Upper lobe of right lung (tissue), 1 donor: ENCODE measurements around the gene ZNF592. TPM values are rescaled to one million over a fixed set of nuclear protein-coding genes. Genes with fewer than 3 reads are reported as not detected.

ENCODE experiments used
- ATAC-seq: fragments of 200-7000 bp; cut with Tn5 transposase; one replicate; pipeline ENCODE4 v1.9.1; 2020; ENCODE audit warnings: mild to moderate bottlenecking, moderate library complexity
- DNase-seq: peaks from one replicate; pipeline ENCODE4 v3.0.0-alpha.2; 2020
- H3K27ac ChIP-seq: fragments of 200-600 bp; one replicate; pipeline ENCODE4 v1.8.0; 2022
- H3K27me3 ChIP-seq: fragments of 200-600 bp; one replicate; pipeline ENCODE4 v1.8.0; 2022; ENCODE audit warnings: mild to moderate bottlenecking
- H3K36me3 ChIP-seq: fragments of 200-600 bp; one replicate; pipeline ENCODE4 v1.8.0; 2022
- H3K4me1 ChIP-seq: fragments of 200-600 bp; one replicate; pipeline ENCODE4 v1.8.0; 2022
- H3K4me3 ChIP-seq: fragments of 200-600 bp; one replicate; pipeline ENCODE4 v1.8.0; 2022; ENCODE audit warnings: mild to moderate bottlenecking
- H3K9me3 ChIP-seq: fragments of 200-600 bp; one replicate; pipeline ENCODE4 v1.8.0; 2022
- intact Hi-C: fragments of 100-400 bp; cut with DNase I; formaldehyde crosslinking; loops from one replicate; pipeline ENCODE4 v1.11.0; 2022
- total RNA-seq: library from RNA; stranded (reverse); fragmentation: NEBNext Ultra II Directional; extraction: Animal tissue kit (Norgen Biotek cat#: 25700); gene quantifications from one replicate; pipeline ENCODE4 v1.2.1, GENCODE V29; 2021
- TF ChIP-seq, protein P1 (sequence below): fragments of 200-600 bp; IDR thresholded peaks from one replicate; pipeline ENCODE4 v1.8.0; 2022; ENCODE audit warnings: antibody characterized with exemption
- donor health status: DM: no; HTN: yes; CAD: no; lungs with severe emphysema.

ZNF592 gene
- total RNA-seq, 1 donor from 2014 or later = 33.3 TPM

DNA sequence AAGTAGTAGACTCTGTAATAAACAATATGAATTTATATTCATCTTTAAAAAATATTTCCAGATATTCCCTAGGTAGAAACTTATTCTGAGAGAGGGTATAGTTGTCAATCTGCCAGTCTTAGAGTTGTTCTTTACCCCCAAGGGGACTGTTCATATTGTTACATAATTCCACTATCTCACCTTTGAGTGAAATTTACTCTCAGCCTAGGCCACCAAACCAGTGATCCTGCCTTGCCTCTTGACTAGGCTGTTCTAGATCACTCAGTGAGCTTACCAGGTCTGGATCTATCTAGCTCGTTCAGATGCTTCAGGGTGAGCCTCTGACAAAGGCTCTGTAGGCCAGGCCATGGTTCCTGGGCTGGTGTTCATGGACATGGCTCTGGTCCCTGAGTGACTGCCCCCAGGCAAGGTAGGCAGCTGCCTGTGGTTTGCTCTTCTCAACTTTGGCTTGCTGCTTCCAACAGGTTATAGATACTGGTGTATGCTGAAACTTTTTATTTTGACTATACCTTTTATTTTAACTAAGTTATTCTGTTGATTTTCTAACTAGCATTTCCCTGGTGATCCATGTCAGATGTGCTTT, 27.6 kb downstream of the ZNF592 start:
- intact Hi-C loops = no loop called here
- peaks cover 21% of the 10 kb centered on the region for H3K36me3 ChIP-seq
- H3K27ac ChIP-seq = no peak overlapping the region
- H3K27me3 ChIP-seq = no peaks in the 10 kb centered on the region
- no peak for ATAC-seq
- no peak overlapping the region for H3K4me3 ChIP-seq
- no peak for DNase-seq
- H3K4me1 ChIP-seq = peaks cover 5% of the 10 kb centered on the region
- TF ChIP-seq, protein P1, sequence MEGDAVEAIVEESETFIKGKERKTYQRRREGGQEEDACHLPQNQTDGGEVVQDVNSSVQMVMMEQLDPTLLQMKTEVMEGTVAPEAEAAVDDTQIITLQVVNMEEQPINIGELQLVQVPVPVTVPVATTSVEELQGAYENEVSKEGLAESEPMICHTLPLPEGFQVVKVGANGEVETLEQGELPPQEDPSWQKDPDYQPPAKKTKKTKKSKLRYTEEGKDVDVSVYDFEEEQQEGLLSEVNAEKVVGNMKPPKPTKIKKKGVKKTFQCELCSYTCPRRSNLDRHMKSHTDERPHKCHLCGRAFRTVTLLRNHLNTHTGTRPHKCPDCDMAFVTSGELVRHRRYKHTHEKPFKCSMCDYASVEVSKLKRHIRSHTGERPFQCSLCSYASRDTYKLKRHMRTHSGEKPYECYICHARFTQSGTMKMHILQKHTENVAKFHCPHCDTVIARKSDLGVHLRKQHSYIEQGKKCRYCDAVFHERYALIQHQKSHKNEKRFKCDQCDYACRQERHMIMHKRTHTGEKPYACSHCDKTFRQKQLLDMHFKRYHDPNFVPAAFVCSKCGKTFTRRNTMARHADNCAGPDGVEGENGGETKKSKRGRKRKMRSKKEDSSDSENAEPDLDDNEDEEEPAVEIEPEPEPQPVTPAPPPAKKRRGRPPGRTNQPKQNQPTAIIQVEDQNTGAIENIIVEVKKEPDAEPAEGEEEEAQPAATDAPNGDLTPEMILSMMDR = no peak
- no peaks in the 10 kb centered on the region for H3K9me3 ChIP-seq

DNA sequence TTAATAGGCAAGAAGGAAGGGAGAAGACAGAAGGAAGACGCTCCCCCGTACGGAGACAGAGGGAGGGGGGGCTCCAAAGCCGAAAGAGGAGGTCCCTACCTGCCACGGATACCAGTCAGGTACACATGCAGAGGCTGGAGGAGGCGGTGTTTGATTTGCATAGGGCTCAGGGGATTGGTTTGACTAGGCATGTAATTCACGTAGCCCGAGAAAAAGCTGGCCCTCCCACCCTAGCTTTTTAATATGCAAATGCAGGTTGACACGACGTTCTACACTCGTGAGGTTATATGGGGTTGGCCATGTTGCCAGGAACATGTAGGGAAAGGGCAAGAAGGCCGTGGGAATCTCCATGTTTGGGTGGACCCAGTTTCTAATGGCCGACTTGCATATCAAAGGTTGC, 29.8 kb downstream of the ZNF592 start:
- DNase-seq (peak; percentile 12), ATAC-seq (no peak)
- no peak overlapping the region for H3K4me3 ChIP-seq

DNA sequence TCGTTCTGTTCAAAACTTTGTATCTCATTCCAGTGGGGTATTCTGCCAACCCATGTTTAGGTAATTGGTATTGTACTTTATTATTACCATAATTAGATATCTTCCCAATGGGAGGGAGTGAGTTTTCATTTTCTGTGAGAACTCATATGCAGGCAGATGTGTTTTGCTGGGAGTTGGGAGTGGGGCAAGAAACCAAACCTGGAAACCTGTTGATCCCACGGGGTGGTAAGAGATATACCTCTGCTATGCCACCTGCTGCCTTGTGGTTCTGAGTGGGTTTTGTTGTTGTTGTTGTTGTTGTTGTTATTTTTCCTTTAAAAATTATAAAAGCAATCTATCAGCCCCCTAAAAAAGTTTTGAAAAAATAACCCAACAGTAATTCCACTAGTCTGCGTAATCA, 32.1 kb downstream of the ZNF592 start:
- peaks cover 5% of the 10 kb centered on the region for H3K4me1 ChIP-seq
- ATAC-seq (no peak), DNase-seq (no peak)
- TF ChIP-seq, protein P1 = no peak
- H3K9me3 ChIP-seq = no peaks in the 10 kb centered on the region
- H3K4me3 ChIP-seq = no peak overlapping the region
- peaks cover 55% of the 10 kb centered on the region for H3K36me3 ChIP-seq
- H3K27me3 ChIP-seq = no peaks in the 10 kb centered on the region
- intact Hi-C loops = no loop called here
- H3K27ac ChIP-seq = no peak overlapping the region

More for the DNA sequence above, 29.8 kb downstream of the ZNF592 start:
- intact Hi-C loops = no loop called here
- peaks cover 5% of the 10 kb centered on the region for H3K4me1 ChIP-seq
- no peaks in the 10 kb centered on the region for H3K27me3 ChIP-seq
- peaks cover 39% of the 10 kb centered on the region for H3K36me3 ChIP-seq
- H3K9me3 ChIP-seq = no peaks in the 10 kb centered on the region
- TF ChIP-seq, protein P1 = no peak
- no peak overlapping the region for H3K27ac ChIP-seq

DNA sequence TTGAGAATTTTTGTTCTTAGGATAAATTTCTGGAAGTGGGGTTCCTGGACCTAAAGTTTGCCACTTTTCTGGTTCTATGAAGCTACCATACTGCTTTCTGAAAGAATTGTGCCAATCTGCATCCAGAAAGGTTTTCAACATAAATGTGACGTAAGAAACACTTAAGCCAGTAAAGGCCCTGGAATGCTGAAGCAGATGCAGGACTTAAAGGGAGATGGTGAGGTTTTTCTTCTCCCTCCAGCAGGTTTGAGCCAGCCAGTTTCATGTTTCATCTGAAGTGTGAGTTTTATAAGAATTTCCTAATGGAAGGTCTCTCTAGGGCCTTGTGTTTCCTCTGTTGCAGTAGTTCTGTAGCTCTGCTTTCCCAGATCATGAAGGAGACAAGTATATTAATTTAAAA, 33.1 kb downstream of the ZNF592 start:
- no peak overlapping the region for H3K27ac ChIP-seq
- H3K27me3 ChIP-seq = no peaks in the 10 kb centered on the region
- no peak overlapping the region for H3K4me3 ChIP-seq
- DNase-seq = no peak
- peaks cover 65% of the 10 kb centered on the region for H3K36me3 ChIP-seq
- intact Hi-C loops = no loop called here
- no peak for ATAC-seq
- TF ChIP-seq, protein P1 = no peak
- H3K9me3 ChIP-seq = no peaks in the 10 kb centered on the region
- H3K4me1 ChIP-seq = peaks cover 5% of the 10 kb centered on the region

DNA sequence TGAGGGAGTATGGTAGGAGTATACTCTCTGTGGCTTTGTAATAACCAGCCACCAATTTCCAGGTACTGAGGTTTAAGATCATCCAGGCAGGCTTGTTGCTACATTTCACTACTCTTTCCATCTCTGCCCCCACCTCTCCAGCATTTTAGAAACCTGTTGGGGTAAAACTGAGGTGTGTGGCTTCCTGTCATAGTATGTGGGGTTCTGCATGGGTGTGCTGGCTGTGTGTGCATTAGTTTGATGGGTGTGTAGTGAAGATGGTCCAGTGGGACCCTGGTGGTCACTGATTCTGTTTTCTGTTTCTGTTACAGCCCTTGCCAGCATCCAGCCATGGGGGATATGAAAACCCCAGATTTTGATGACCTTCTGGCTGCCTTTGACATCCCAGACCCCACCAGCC, 34.0 kb downstream of the ZNF592 start:
- peaks cover 65% of the 10 kb centered on the region for H3K36me3 ChIP-seq
- no peaks in the 10 kb centered on the region for H3K9me3 ChIP-seq
- ATAC-seq (no peak), DNase-seq (no peak)
- TF ChIP-seq, protein P1 = no peak
- no peak overlapping the region for H3K4me3 ChIP-seq
- intact Hi-C loops = no loop called here
- H3K4me1 ChIP-seq = peaks cover 8% of the 10 kb centered on the region
- no peaks in the 10 kb centered on the region for H3K27me3 ChIP-seq
- H3K27ac ChIP-seq = no peak overlapping the region
